Adipocyte (in vitro differentiated cells): ENCODE data around the gene H2BK1.

Experiments used
- DNase-seq: peaks from one replicate; pipeline ENCODE4 v3.0.0-alpha.2; 2015; ENCODE audit warnings: low read depth
- H3K27me3 ChIP-seq: replicated peaks from 2 replicates; pipeline ENCODE4 v1.7.0; 2013; ENCODE audit warnings: mild to moderate bottlenecking, low read length, moderate library complexity; ENCODE audit not compliant: control insufficient read depth, insufficient read depth
- H3K36me3 ChIP-seq: 2 replicates; pipeline ENCODE4 v1.7.0; 2013; ENCODE audit warnings: low read length, mild to moderate bottlenecking, moderate library complexity; ENCODE audit not compliant: control insufficient read depth, insufficient read depth, severe bottlenecking
- H3K4me1 ChIP-seq: 2 replicates; pipeline ENCODE4 v1.7.0; 2013; ENCODE audit warnings: mild to moderate bottlenecking, low read length, moderate library complexity; ENCODE audit not compliant: control insufficient read depth, insufficient read depth
- H3K4me3 ChIP-seq: 2 replicates; pipeline ENCODE4 v1.7.0; 2013; ENCODE audit warnings: mild to moderate bottlenecking, low read length, moderate library complexity
- H3K9ac ChIP-seq: 2 replicates; pipeline ENCODE4 v1.7.0; 2013; ENCODE audit warnings: mild to moderate bottlenecking, low read length, moderate library complexity
- H3K9me3 ChIP-seq: 2 replicates; pipeline ENCODE4 v1.7.0; 2013; ENCODE audit warnings: mild to moderate bottlenecking, low read length, moderate library complexity; ENCODE audit not compliant: control insufficient read depth

The H2BK1 gene

GRCh38 chr7:151181011-151181431 is 29.3 kb downstream of the H2BK1 start:
- Histone ChIP-seq H3K36me3 (no peaks in the 10 kb centered on the region), H3K4me3 (no peak overlapping the region), H3K9ac (no peak overlapping the region), H3K27me3 (peaks cover 69% of the 10 kb centered on the region), H3K9me3 (no peaks in the 10 kb centered on the region), H3K4me1 (no peaks in the 10 kb centered on the region)
- no peak for DNase-seq

DNA sequence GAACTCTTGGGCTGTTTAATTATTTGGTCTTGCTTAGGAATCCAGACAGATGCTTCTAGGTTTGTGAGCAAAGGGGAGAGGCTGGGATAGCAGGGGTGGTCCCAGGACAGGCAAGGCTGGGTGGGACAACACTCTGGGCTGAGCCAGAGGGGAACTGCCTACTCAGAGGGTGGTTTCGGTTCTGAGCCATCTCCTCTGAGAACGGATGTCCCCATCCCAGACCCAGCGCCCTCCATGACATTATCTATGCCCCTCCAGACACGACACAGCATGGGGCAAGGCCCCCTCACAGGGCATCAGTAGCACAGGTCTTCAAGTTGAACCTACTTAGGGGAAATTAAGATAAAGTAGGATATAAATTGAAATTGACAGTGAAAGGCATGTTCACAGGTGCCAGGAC is 30.3 kb downstream of the H2BK1 start:
- Histone ChIP-seq H3K4me3 (no peak overlapping the region), H3K9me3 (no peaks in the 10 kb centered on the region), H3K9ac (no peak overlapping the region), H3K36me3 (no peaks in the 10 kb centered on the region), H3K27me3 (peaks cover 73% of the 10 kb centered on the region), H3K4me1 (no peaks in the 10 kb centered on the region)
- DNase-seq = no peak

DNA sequence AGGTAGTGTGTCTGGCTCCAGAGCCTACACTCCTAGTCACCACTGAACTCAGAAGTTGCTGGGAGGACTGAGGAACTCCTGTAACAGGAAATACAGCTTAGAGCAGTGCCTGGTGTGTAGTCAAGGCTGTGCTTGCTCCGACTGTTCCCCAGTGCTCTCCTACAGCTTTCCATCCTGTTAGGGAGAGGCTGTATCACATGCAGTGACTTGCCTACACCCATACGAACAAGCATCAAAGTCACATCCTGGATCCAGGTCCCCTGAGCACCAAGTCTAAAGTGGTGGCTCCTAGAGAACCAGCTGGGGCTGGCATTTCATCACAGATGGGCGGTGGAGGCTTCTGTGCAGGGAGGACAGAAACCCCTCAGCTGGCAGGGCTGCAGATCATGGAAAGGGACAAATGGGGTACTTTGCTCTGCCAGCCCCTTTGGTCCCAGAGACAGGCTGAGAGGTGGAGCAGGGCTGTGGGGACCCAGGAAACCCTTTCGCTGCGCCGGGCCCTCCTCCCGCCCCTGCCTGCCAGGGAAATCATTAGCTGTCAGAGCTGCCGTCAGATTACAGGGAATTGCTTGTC is 30.9 kb downstream of the H2BK1 start:
- H3K9me3 ChIP-seq = no peaks in the 10 kb centered on the region
- no peak overlapping the region for H3K4me3 ChIP-seq
- peaks cover 78% of the 10 kb centered on the region for H3K27me3 ChIP-seq
- no peaks in the 10 kb centered on the region for H3K4me1 ChIP-seq
- H3K9ac ChIP-seq = no peak overlapping the region
- DNase-seq = no peak
- H3K36me3 ChIP-seq = no peaks in the 10 kb centered on the region

DNA sequence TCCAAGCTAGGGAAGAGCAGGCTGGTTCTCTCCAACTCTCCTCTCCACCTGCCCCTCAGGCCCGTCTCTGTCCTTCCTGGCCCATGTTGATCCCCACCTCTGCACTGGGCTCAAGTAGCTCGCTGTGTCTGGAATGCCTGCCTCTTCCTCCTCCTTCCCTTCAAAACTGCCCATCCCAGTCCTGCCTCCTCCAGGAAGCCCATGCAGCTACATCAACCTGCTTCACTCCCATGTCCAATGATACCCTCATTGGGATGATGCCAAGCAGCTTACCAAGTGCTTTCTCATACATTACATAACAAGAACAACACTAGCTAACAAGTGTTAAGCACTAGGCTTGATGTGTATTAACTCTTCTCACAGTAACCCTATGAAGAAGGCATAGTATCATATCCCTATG is 31.5 kb downstream of the H2BK1 start:
- no peak for DNase-seq
- H3K36me3 ChIP-seq = no peaks in the 10 kb centered on the region
- H3K27me3 ChIP-seq = peaks cover 82% of the 10 kb centered on the region
- no peaks in the 10 kb centered on the region for H3K4me1 ChIP-seq
- H3K4me3 ChIP-seq = no peak overlapping the region
- H3K9me3 ChIP-seq = no peaks in the 10 kb centered on the region
- H3K9ac ChIP-seq = no peak overlapping the region

DNA sequence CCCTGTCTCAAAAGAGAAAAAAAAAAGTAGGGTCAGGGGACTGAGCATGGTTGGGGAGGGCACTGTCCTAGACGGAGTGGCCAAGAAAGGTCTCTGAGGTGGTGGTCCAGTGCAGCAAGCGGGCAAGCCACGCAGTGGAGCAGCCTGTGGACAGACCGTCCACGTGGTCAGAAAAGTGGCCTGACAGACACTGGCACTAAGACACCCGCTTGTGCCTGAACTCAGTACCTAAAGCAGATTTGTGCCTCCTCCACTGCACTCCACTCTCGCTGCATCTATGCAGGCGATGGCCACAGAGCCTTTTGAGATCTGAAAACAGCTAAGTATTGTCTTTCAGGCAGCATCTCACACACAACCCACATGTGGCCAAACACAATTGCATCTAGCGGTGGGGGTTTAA is 32.1 kb downstream of the H2BK1 start:
- Histone ChIP-seq H3K27me3 (peaks cover 85% of the 10 kb centered on the region), H3K36me3 (no peaks in the 10 kb centered on the region), H3K4me3 (no peak overlapping the region), H3K4me1 (no peaks in the 10 kb centered on the region), H3K9me3 (no peaks in the 10 kb centered on the region), H3K9ac (no peak overlapping the region)
- no peak for DNase-seq

GRCh38 chr7:151177310-151177709 is 33.0 kb downstream of the H2BK1 start:
- DNase-seq = no peak
- Histone ChIP-seq H3K36me3 (no peaks in the 10 kb centered on the region), H3K9ac (no peak overlapping the region), H3K4me1 (no peaks in the 10 kb centered on the region), H3K27me3 (peaks cover 81% of the 10 kb centered on the region), H3K4me3 (no peak overlapping the region), H3K9me3 (no peaks in the 10 kb centered on the region)

GRCh38 chr7:151176401-151176800 is 33.9 kb downstream of the H2BK1 start:
- DNase-seq = no peak
- Histone ChIP-seq H3K9me3 (no peaks in the 10 kb centered on the region), H3K9ac (no peak overlapping the region), H3K4me3 (no peak overlapping the region), H3K36me3 (no peaks in the 10 kb centered on the region), H3K27me3 (peaks cover 76% of the 10 kb centered on the region), H3K4me1 (no peaks in the 10 kb centered on the region)

DNA sequence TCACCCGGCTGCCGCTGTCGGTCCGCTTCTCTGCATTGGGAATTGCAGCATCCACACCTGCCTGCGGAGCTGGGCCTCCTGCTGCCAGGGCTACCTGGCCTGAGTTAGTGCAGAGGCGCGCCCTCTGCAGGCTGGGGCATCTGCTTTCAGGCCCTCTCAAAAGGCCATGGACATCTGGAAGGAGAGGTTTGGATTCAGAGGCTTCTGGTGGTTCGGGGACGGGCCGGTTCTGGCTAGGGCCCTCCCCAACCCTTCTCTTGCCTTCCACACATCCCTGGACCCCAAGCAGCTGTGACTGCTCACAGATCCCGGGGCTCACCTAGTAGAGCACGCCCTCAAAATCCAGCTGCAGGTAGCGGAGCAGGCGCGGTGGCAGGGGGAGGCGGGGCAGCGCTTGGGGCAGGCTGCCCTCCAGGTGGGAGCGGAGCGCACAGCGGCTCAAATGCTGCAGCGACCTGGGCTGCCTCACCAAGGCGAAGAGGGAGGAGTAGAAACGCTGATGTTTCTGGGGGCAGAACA is 34.4 kb downstream of the H2BK1 start:
- H3K36me3 ChIP-seq = no peaks in the 10 kb centered on the region
- DNase-seq = no peak
- H3K9me3 ChIP-seq = no peaks in the 10 kb centered on the region
- no peaks in the 10 kb centered on the region for H3K4me1 ChIP-seq
- H3K9ac ChIP-seq = no peak overlapping the region
- H3K27me3 ChIP-seq = peaks cover 76% of the 10 kb centered on the region
- H3K4me3 ChIP-seq = no peak overlapping the region

- Histone ChIP-seq H3K4me1 (no peaks in the 10 kb centered on the region), H3K9me3 (no peaks in the 10 kb centered on the region), H3K27me3 (peaks cover 75% of the 10 kb centered on the region), H3K36me3 (no peaks in the 10 kb centered on the region), H3K4me3 (no peak overlapping the region), H3K9ac (no peak overlapping the region)
- DNase-seq = no peak
Measured at GRCh38 chr7:151175047-151175792, 35.1 kb downstream of the H2BK1 start.

GRCh38 chr7:151174246-151175046 is 35.8 kb downstream of the H2BK1 start:
- peak; percentile 14 for DNase-seq
- no peaks in the 10 kb centered on the region for H3K9me3 ChIP-seq
- no peaks in the 10 kb centered on the region for H3K36me3 ChIP-seq
- H3K4me1 ChIP-seq = no peaks in the 10 kb centered on the region
- peaks cover 75% of the 10 kb centered on the region for H3K27me3 ChIP-seq
- no peak overlapping the region for H3K9ac ChIP-seq
- H3K4me3 ChIP-seq = no peak overlapping the region
